ENCODE results near the gene RNF220.

RNF220 gene

GRCh38 chr1:44631333-44631646 lies 226.2 kb downstream of the RNF220 start:
- in situ Hi-C loops (cut with MboI; ENCODE audit: low sequenced_read_pairs), result no loop called here

GRCh38 chr1:44631647-44632539 lies 226.8 kb downstream of the RNF220 start:
- in situ Hi-C loops (cut with MboI; ENCODE audit: low sequenced_read_pairs), result no loop called here

- in situ Hi-C loops (cut with MboI; ENCODE audit: low sequenced_read_pairs), result no loop called here
These were observed 227.5 kb downstream of the RNF220 start for GRCh38 chr1:44632598-44632997.

- in situ Hi-C loops (cut with MboI; ENCODE audit: low sequenced_read_pairs), result no loop called here
These were observed 229.6 kb downstream of the RNF220 start for GRCh38 chr1:44634606-44635189.

- in situ Hi-C loops (cut with MboI; ENCODE audit: low sequenced_read_pairs), result no loop called here
These were observed 230.4 kb downstream of the RNF220 start for GRCh38 chr1:44635439-44635838.

- in situ Hi-C loops (cut with MboI; ENCODE audit: low sequenced_read_pairs), result no loop called here
These were observed 231.1 kb downstream of the RNF220 start for GRCh38 chr1:44636083-44636687.

GRCh38 chr1:44636688-44637598 lies 231.9 kb downstream of the RNF220 start:
- in situ Hi-C loops (cut with MboI; ENCODE audit: low sequenced_read_pairs), result no loop called here

- in situ Hi-C loops (cut with MboI; ENCODE audit: low sequenced_read_pairs), result no loop called here
These were observed 232.8 kb downstream of the RNF220 start for GRCh38 chr1:44637702-44638411.

- in situ Hi-C loops (cut with MboI; ENCODE audit: low sequenced_read_pairs), result no loop called here
These were observed 235.3 kb downstream of the RNF220 start for GRCh38 chr1:44640200-44640853.

- in situ Hi-C loops (cut with MboI; ENCODE audit: low sequenced_read_pairs), result no loop called here
These were observed 236.4 kb downstream of the RNF220 start for GRCh38 chr1:44641126-44642102.

- in situ Hi-C loops (cut with MboI; ENCODE audit: low sequenced_read_pairs), result no loop called here
These were observed 237.2 kb downstream of the RNF220 start for GRCh38 chr1:44642255-44642654.

GRCh38 chr1:44642925-44643324 lies 237.9 kb downstream of the RNF220 start:
- in situ Hi-C loops (cut with MboI; ENCODE audit: low sequenced_read_pairs), result no loop called here

GRCh38 chr1:44643721-44644334 lies 238.8 kb downstream of the RNF220 start:
- in situ Hi-C loops (cut with MboI; ENCODE audit: low sequenced_read_pairs), result no loop called here

GRCh38 chr1:44644806-44645205 lies 239.8 kb downstream of the RNF220 start:
- in situ Hi-C loops (cut with MboI; ENCODE audit: low sequenced_read_pairs), result no loop called here

GRCh38 chr1:44645476-44646244 lies 240.6 kb downstream of the RNF220 start:
- in situ Hi-C loops (cut with MboI; ENCODE audit: low sequenced_read_pairs), result no loop called here

- in situ Hi-C loops (cut with MboI; ENCODE audit: low sequenced_read_pairs), result no loop called here
These were observed 241.4 kb downstream of the RNF220 start for GRCh38 chr1:44646261-44647110.

- in situ Hi-C loops (cut with MboI; ENCODE audit: low sequenced_read_pairs), result no loop called here
These were observed 242.8 kb downstream of the RNF220 start for GRCh38 chr1:44647896-44648295.

All from HL-60/S4 (cell line).